Right ventricle myocardium inferior (tissue), 1 donor: ENCODE results near the gene MTX1. TPM values are rescaled to one million over a fixed set of nuclear protein-coding genes. Genes with fewer than 3 reads are reported as not detected.

Experiments used
- total RNA-seq: library from RNA; stranded (reverse); fragmentation: NEBNext Ultra II Directional; extraction: Animal tissue kit (Norgen Biotek cat#: 25700); gene quantifications from one replicate; pipeline ENCODE4 v1.2.1, GENCODE V29; 2021
- donor health status: DM: no; HTN: yes; CAD: no; lungs with severe emphysema.

MTX1 gene
- total RNA-seq, 1 donor from 2014 or later, result 16.5 TPM

Other genes starting within 250 kb of the MTX1 start
- gene PYGO2, start 246.9 kb upstream of the MTX1 start, total RNA-seq, result 16.0 TPM
- gene SHC1, start 237.9 kb upstream of the MTX1 start, total RNA-seq, result 60.4 TPM
- gene CKS1B, start 234.0 kb upstream of the MTX1 start, total RNA-seq, result 22.2 TPM
- gene FLAD1, start 225.4 kb upstream of the MTX1 start, total RNA-seq, result 30.8 TPM
- gene LENEP, start 215.1 kb upstream of the MTX1 start, total RNA-seq, result not detected
- 53.3 TPM for gene ZBTB7B, start 205.9 kb upstream of the MTX1 start, total RNA-seq
- gene DCST2, start 174.9 kb upstream of the MTX1 start, total RNA-seq, result 0.35 TPM
- not detected for gene DCST1, start 174.9 kb upstream of the MTX1 start, total RNA-seq
- 101 TPM for gene ADAM15, start 157.4 kb upstream of the MTX1 start, total RNA-seq
- 2.1 TPM for gene EFNA4, start 145.0 kb upstream of the MTX1 start, total RNA-seq
- 1.1 TPM for gene EFNA3, start 129.9 kb upstream of the MTX1 start, total RNA-seq
- gene EFNA1, start 80.8 kb upstream of the MTX1 start, total RNA-seq, result 43.9 TPM
- 9.3 TPM for gene SLC50A1, start 72.8 kb upstream of the MTX1 start, total RNA-seq
- gene DPM3, start 68.2 kb upstream of the MTX1 start, total RNA-seq, result 55.7 TPM
- 118 TPM for gene KRTCAP2, start 35.4 kb upstream of the MTX1 start, total RNA-seq
- 0.16 TPM for gene TRIM46, start 34.8 kb upstream of the MTX1 start, total RNA-seq
- 5.7 TPM for gene THBS3, start 798 bp upstream of the MTX1 start, total RNA-seq
- gene ENTREP3, start 46.8 kb downstream of the MTX1 start, total RNA-seq, result 14.5 TPM
- gene SCAMP3, start 53.7 kb downstream of the MTX1 start, total RNA-seq, result 55.4 TPM
- gene CLK2, start 64.8 kb downstream of the MTX1 start, total RNA-seq, result 20.9 TPM
- gene HCN3, start 68.8 kb downstream of the MTX1 start, total RNA-seq, result 1.8 TPM
- gene PKLR, start 92.7 kb downstream of the MTX1 start, total RNA-seq, result not detected
- 80.0 TPM for gene FDPS, start 100.2 kb downstream of the MTX1 start, total RNA-seq
- gene RUSC1, start 112.2 kb downstream of the MTX1 start, total RNA-seq, result 24.3 TPM